Brain microvascular endothelial cell (primary cell): ENCODE measurements around the gene TGFB3.

Experiments
- DNase-seq: peaks from one replicate; pipeline ENCODE4 v3.0.0-alpha.2; 2020
- H3K27ac ChIP-seq: fragments of 250-450 bp; sonication (Bioruptor Pico); 2 replicates; pipeline ENCODE4 v1.5.1; 2020; ENCODE audit warnings: mild to moderate bottlenecking, moderate library complexity
- H3K27me3 ChIP-seq: fragments of 250-450 bp; sonication (Bioruptor Pico); replicated peaks from 2 replicates; pipeline ENCODE4 v1.5.1; 2020; ENCODE audit warnings: mild to moderate bottlenecking
- H3K36me3 ChIP-seq: fragments of 250-450 bp; sonication (Bioruptor Pico); replicated peaks from 2 replicates; pipeline ENCODE4 v1.5.1; 2020; ENCODE audit warnings: mild to moderate bottlenecking
- H3K4me3 ChIP-seq: 2 replicates; pipeline ENCODE4 v1.5.1; 2011; ENCODE audit warnings: low read depth, mild to moderate bottlenecking, control low read depth, low read length, moderate library complexity
- in situ Hi-C: cut with HindIII; loops from 2 replicates; pipeline ENCODE4 v1.10.0; 2017; ENCODE audit warnings: low sequenced_read_pairs, low pct_ligation_motif_present
- TF ChIP-seq, protein P1 (sequence below): IDR thresholded peaks from 2 replicates; pipeline ENCODE4 v1.5.1; 2011; ENCODE audit warnings: low read depth, mild to moderate bottlenecking, moderate library complexity, low read length, control low read depth, inconsistent platforms; ENCODE audit errors: missing control alignments

Gene TGFB3

DNA sequence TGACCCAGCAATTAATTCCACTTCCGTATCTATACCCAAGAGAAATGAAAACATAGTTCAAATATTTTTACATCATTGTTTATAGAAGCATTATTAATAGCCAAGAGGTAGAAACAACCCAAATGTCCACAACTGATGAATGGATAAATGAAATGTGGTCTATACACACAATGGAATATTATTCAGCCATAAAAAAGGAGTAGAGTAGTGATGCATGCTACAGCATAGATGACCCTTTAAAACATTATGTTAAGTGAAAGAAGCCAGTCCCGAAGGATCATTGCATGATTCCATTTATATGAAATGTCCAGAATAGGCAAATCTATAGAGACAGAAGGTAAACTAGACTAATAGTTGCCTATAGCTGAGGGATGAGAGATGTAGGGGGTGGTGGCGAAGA is 29.3 kb downstream of the TGFB3 start:
- Histone ChIP-seq H3K27ac (no peak overlapping the region), H3K4me3 (no peak overlapping the region), H3K27me3 (no peaks in the 10 kb centered on the region), H3K36me3 (no peaks in the 10 kb centered on the region)
- DNase-seq: no peak
- in situ Hi-C loops: loop anchor here (25.0 kb wide), 1 partner anchor 240 kb away; no protein-coding TSS in a partner anchor
- TF ChIP-seq, protein P1, sequence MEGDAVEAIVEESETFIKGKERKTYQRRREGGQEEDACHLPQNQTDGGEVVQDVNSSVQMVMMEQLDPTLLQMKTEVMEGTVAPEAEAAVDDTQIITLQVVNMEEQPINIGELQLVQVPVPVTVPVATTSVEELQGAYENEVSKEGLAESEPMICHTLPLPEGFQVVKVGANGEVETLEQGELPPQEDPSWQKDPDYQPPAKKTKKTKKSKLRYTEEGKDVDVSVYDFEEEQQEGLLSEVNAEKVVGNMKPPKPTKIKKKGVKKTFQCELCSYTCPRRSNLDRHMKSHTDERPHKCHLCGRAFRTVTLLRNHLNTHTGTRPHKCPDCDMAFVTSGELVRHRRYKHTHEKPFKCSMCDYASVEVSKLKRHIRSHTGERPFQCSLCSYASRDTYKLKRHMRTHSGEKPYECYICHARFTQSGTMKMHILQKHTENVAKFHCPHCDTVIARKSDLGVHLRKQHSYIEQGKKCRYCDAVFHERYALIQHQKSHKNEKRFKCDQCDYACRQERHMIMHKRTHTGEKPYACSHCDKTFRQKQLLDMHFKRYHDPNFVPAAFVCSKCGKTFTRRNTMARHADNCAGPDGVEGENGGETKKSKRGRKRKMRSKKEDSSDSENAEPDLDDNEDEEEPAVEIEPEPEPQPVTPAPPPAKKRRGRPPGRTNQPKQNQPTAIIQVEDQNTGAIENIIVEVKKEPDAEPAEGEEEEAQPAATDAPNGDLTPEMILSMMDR: no peak

DNA sequence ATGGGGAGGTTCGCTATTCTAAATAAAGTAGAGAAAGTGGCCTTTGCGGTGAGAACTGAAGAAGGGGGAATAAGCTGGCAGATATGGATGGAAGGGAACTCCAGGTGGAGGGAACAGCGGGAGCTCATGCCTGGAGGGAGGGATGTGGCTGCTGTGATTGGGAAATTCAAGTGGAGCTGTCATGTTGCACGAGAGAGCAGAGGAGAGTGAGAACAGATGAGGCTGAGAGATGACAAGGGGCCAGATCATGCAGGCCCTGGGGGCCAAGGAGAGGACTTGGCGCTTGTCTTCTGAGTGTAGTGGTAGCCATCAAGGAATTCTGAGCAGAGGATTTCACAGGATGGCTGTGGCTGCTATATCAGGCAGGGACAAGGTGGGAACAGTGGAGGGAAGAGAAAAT is 35.0 kb downstream of the TGFB3 start:
- no peak for DNase-seq
- in situ Hi-C loops: no loop called here
- H3K27me3 ChIP-seq: no peaks in the 10 kb centered on the region
- no peak overlapping the region for H3K27ac ChIP-seq
- TF ChIP-seq, protein P1: no peak
- H3K4me3 ChIP-seq: no peak overlapping the region
- H3K36me3 ChIP-seq: no peaks in the 10 kb centered on the region

DNA sequence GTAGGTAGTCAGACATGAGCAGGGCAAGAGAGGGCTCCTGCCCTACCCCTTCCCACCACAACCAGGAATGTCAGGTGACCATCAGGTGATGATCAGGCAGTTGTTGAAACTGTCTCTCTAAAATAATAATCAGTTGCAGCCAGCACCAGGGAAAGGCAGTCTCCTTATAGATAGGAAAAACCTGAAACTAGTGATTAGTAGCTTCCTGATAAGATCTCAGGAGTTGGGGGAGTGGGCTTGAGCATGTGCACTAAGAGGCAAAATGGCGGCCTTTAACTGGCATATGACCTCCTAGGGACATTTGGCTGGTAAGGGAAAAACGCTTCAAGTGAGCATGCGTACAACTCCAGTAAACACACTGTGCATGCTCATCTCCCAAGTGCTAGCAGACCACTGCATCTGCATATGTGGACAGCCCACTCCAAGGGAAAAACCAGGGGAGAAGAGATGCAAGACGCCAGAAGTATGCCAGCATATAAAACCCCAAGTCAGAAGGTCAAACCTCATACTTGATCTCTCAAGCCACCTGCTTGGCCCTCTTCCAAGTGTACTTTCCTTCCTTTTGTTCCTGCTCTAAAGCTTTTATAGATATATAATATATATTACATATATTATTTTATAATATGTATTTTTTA is 37.1 kb downstream of the TGFB3 start:
- in situ Hi-C loops: no loop called here
- TF ChIP-seq, protein P1: no peak
- DNase-seq: no peak

DNA sequence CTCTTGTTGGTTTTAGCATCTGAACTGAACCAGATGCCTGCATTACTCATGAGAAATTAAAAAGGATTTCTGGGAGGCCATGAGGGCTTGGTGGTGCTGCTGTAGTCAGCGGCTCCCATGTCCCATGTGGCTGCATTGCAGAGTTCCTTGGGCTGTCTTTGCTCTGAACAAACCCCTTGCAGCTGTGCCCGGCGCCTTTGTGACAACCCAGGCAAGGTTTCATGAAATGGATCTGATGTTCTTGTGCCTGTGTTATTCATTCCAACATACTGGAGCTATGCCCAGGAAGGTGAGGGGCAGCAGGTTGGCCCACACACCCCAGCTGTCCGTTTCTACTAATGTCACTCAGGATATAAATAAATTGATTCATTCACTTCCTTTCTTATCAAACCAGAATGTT is 40.8 kb downstream of the TGFB3 start:
- no peaks in the 10 kb centered on the region for H3K27me3 ChIP-seq
- TF ChIP-seq, protein P1: no peak

More for the DNA sequence above, 37.1 kb downstream of the TGFB3 start:
- Histone ChIP-seq H3K4me3 (no peak overlapping the region), H3K36me3 (no peaks in the 10 kb centered on the region), H3K27me3 (no peaks in the 10 kb centered on the region), H3K27ac (no peak overlapping the region)

DNA sequence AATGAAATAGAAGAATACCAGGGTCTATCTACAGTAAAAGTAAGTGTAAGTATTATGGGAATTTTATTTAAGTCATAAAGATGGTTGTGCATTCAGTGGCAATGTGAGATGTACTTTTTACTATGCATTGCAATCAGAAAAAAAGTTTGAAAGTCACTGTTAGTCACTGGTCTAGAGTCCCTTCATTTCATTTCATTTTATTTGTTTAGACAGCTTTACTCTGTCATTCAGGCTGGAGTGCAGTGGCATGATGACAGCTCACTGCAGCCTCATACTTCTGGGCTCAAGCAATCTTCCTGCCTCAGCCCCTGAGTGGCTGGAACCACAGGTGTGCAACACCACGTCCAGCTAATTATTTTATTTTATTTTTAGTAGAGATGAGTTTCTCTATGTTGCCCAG is 42.6 kb downstream of the TGFB3 start:
- no peak overlapping the region for H3K27ac ChIP-seq
- in situ Hi-C loops: no loop called here
- no peak for DNase-seq
- H3K36me3 ChIP-seq: no peaks in the 10 kb centered on the region
- no peak overlapping the region for H3K4me3 ChIP-seq
- TF ChIP-seq, protein P1: no peak
- H3K27me3 ChIP-seq: no peaks in the 10 kb centered on the region

More for the DNA sequence above, 40.8 kb downstream of the TGFB3 start:
- Histone ChIP-seq H3K36me3 (no peaks in the 10 kb centered on the region), H3K27ac (no peak overlapping the region), H3K4me3 (no peak overlapping the region)
- no peak for DNase-seq
- in situ Hi-C loops: no loop called here
